GM23248 (cell line): ENCODE measurements around the gene MTMR6.

ENCODE experiments used
- EZH2 ChIP-seq: fragments of 200-600 bp; sonication (generic); IDR thresholded peaks from 2 replicates; pipeline ENCODE4 v1.6.1; 2018; ENCODE audit warnings: antibody characterized with exemption, mild to moderate bottlenecking; ENCODE audit not compliant: insufficient read depth, poor library complexity, severe bottlenecking
- EZH2phosphoT487 ChIP-seq: fragments of 200-600 bp; sonication (generic); IDR thresholded peaks from 2 replicates; pipeline ENCODE4 v1.6.1; 2018; ENCODE audit warnings: antibody characterized with exemption, moderate library complexity, mild to moderate bottlenecking, low read depth; ENCODE audit not compliant: insufficient read depth

DNA sequence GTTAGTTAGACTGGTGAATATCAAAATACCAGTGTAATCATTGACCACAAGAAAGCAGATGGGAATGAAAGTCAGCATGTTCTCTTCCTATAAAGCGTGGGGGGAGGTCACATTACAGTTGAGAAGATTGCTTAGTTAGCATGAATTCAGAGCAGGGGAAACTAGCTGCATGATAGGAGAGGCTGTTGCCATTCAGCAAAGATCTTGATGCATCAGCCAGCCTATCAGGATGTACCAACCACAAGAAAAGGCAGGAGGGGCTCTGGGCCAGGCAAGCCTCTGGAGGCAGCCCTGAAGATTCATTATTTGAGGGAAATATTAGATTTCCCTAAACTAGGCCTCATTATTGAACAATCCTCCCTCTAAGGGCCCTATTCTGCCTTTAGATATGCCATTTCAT, 5.0 kb upstream of the MTMR6 start:
- no peak for TF ChIP-seq EZH2phosphoT487
- no peak for TF ChIP-seq EZH2
